GM19452 (cell line): Measurements from ENCODE around the gene NCKIPSD.
A peak's percentile ranks its signal among the peaks of the same experiment; 100 is the strongest.

ENCODE experiments used
- ATAC-seq: cut with Tn5 transposase; IDR thresholded peaks from one replicate; pipeline ENCODE4 v1.9.1; 2021; ENCODE audit not compliant: unreplicated experiment

Gene NCKIPSD

DNA sequence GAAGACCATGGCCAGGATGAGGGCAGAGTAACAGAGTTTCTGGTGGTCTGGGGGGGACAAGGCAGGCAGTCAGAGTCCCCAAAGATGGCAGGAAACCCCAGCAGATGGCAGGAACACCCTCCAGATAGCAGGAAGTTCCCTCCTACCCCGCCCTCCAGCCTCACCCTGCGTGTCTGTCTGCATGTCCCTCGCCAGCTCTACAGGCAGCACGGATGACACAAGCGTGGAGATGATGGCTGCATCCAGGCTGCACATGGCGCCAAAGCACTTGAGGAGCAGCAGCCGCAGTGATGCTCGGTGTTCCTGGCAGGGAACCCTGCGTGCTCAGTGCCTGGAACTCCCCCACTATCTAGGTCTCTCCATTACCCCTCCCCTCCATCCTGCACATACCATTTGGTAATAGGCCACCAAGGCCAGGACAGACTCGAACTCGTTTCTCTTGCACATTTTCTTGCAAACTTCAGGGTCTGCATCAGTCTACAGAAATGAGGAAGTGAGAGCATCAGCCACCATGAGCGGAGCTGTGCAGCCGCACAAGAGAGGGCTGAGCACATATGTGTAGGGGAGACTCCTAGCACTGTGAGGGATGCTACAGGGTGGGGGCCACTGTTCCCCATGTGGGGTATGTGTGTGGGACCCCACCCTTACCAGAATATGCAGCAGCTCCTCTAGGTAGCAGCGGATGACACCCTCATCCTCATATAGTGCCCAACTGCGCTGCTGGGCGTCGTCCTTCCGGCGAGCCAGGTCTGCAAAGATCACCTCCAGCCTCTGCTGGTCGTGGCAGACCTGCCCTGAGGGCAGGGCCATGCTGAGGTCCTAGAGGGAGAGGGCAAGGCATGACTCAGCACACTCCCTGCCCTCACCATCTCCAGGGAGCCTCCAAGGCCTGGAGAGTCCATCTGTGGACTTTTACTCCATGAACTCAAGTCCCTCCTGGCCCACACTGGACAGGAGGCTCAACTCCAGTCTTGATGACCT, 6.0 kb downstream of the NCKIPSD start:
- ATAC-seq: no peak

DNA sequence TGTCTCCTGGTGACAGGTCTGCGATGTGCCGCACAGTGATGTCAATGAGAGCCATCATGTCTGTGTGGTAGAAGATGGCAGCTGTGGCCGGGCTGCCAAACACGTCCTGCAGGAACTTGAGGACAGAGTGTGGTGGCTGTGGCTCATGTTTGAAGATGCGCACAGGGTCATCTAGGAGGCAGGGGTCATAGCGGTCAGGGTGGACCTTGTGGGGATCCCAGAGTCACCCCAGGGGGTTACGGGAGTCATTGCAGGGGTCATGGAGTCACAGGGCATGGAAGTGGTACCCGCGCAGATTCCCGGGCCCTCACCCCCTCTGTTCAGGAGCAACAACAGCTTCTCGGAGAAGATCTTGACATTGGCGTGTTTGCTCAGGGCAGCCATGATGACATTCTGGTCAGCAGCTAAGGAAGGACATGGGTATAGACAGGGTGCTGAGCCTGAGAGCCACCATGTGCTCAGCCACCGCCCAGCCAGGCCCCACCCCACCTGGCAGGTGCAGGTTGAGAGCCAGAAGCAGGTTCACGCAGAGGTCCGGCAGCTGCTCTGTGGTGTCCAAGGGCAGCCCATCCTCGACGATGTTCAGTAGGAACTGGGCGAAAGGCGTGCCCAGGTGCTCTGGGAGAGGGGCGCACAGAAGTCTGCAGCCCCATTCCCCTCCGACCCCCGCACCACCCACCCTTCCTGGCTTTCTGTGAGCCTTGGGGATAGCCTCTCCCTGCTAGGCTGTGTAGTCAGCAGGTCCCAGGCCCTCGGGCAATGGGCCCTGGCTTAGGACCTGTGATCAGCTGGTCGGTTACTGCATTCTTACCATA, 6.9 kb downstream of the NCKIPSD start:
- no peak for ATAC-seq

DNA sequence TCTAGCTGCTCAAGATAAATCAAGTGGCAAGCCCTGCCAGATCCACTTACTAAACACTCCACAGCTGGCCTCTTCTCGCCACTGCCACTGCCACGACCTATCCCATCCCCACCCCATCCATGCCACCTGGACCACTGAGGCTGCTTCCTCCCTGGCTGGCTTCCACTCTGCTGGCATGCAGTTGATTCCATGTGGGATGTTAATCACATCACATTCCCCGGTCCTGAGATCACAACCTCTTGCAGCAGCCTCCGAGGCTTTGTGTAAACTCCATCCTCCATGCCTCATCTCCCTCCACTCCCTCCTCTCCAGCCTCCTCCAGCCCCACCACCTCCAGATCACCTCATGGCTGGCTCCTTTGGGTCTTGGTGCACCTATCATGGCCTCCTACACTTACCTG, 7.7 kb downstream of the NCKIPSD start:
- ATAC-seq: no peak

DNA sequence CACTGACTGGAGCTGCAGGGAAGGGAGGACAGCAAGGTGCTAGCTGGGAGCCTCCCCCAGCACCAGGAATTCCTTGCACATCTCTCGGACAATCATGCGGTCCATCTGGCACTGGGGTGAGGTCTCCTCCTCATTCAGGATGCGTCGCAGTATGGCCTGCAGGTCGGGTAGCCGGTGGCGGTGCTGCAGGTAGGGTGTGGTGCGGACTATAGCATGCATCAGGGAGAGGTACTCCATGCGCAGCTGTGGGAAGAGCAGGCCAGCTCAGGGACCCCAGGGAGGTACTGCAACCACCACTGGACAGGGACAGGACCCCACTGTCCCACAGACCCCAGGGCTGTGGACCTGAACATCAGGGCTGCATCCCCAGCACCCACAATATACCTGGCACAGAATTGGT, 11.2 kb downstream of the NCKIPSD start:
- ATAC-seq: no peak

DNA sequence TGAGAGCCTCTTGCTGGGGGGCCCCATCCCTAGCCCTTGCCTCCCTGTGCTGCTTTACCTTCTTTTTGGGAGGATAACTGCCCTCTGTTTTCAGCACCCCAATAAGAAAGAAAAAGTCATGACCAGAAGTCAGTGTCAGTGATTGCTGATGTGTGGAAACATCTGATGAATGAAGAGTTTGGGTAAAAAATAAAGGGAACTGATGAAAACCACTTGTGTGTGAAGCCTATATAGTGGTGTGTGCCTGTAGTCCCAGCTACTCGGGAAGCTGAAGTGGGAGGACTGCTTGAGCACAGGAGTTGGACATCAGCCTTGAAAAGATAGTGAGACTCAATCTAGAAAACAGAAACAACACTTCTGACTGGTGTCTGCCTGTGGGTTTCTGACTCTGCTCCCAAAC, 13.2 kb downstream of the NCKIPSD start:
- ATAC-seq: no peak

GRCh38 chr3:48664929-48665328, 20.8 kb downstream of the NCKIPSD start:
- no peak for ATAC-seq

- no peak for ATAC-seq
Measured at GRCh38 chr3:48664313-48664644, 21.4 kb downstream of the NCKIPSD start.

- ATAC-seq: peak; percentile 78
Measured at GRCh38 chr3:48663489-48664312, 22.0 kb downstream of the NCKIPSD start.

- no peak for ATAC-seq
Measured at GRCh38 chr3:48662753-48663488, 22.8 kb downstream of the NCKIPSD start, which contains the start of gene CELSR3. CELSR3 (minus strand) TSS chr3:48662886; CDS start chr3:48662634, 252 bp downstream.

DNA sequence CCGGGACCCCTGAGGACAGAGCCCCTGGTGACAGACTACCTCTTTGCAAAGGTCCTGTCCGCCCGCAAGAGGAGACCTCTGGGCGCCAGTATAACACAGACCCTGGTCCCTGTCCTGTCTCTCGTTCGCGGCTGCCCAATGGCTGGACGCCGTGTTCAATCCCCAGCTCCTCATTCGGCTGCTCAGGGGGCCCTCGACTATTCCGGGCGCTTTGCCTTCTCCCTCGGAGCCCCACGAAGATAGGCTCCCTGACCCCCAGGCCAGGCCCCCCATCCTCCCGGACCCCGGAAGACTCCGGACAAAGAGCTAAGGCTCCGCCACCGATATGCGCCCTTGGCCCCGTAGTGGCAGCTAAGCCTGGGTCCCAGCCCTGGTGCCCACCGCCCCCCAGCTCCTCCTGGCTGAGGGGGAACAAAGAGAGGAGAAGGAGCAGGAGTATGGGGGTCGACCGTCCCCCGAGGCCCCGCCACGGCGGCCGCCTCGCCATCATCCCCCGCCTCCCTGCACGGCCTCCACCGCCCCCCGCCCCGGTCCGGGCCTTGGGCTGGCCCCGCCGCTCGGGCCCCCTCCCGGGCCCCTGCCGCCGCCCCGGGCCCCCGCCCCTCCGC, 23.5 kb downstream of the NCKIPSD start:
- no peak for ATAC-seq

DNA sequence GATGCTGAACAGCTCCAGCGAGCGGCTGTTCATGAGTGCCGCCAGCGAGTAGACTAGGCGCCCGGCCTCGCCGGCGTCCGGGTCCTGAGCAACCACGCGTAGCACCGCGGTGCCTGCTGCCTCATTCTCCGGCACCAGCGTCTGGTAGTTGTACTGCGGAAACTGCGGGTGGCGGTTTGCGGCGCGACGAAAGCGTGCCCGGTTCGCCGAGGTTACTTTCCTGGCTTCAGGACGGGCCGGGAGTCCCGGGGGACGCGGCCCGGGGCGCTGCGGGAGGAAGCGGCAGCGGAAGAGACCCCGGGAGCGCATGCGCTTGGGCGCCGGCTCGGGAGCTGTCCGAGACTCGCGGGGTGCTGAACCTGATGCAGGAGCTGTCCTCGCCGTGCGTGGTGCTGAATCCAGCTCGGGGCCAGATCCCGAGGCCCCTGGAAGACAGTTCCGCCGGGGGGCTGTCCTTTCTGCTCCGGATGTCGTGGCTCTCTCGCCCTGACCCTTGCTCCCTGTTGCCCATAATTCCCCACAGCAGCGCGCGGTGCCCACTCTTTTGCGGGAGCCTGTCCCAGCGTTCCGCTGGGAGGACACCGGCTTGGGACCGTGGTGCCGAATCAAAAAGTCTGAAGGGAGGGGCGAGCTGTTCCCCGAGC, 24.1 kb downstream of the NCKIPSD start:
- ATAC-seq: no peak

DNA sequence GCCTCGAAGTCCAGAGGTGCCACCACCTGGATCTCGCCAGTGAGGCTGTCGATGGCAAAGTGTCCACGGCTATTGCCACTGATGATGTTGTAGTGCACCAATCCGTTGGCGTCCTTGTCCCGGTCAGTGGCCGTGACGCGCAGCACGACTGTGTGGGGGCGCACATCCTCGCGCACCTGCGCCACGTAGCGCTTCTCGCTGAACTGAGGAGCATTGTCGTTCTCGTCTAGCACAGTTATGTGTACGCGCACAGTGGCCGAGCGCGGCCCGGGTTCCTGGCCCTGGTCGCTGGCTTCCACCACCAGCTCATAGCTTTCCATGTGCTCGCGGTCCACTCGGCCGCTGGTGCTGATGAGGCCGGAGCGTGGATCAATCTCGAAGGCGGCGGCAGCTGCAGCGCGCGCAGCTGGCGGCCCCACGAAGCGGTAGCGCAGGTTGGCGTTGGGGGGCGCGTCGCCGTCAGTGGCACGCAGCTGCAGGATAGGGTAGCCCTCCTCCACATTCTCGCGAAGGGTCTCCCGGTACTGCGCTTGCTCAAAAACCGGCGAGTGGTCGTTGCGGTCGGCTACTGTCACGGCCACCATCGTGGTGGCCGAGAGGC, 24.8 kb downstream of the NCKIPSD start:
- no peak for ATAC-seq

GRCh38 chr3:48656841-48657281, 28.9 kb downstream of the NCKIPSD start:
- no peak for ATAC-seq

- peak; percentile 54 for ATAC-seq
Measured at GRCh38 chr3:48656061-48656840, 29.5 kb downstream of the NCKIPSD start.

- no peak for ATAC-seq
Measured at GRCh38 chr3:48655606-48656005, 30.1 kb downstream of the NCKIPSD start.

GRCh38 chr3:48655063-48655462, 30.7 kb downstream of the NCKIPSD start:
- no peak for ATAC-seq

DNA sequence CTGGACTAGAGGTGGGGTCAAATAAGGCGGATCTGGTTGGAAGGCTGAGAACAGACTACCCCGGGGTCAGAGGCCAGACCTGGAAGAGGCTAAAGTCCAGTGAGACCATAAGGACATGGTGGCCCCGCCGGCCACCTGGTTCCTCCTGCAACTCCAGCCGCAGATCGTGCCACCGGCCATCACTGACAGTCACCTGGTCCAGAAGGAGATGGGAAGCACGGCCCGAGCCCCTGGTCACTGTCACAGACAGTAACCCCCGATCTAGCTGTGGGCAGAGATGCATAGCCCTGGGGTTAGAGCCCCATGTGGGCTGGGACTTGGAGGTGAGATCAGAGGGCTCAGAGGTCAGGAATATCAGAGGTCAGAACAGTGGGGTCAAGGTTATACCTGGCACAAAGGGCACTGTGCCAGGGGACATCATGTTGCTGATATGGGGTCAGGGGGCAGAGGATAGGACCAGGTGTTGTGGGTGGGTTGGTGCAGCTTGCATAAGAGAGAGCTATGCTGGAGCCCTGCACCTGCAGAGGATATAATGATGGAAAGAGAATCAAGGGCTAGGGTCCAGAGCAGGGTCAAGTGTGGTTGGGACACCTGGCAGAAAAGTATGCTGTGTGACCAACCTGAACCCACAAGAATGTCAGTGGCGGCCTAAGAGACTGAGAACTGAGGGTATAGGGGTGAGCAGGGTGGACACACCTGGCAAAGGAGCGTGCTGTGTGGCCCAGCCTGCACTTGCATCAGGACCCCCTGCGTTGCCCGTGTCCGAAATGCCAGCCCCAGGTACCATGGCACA, 32.6 kb downstream of the NCKIPSD start:
- ATAC-seq: no peak
